Cerebellar nuclear complex (tissue), 1 donor: Measurements from ENCODE around the gene MYRIP.

Experiments
- DNase-seq, 2 experiments: peaks; one replicate each; lab custom pipeline; 2025; lab: John Stamatoyannopoulos, UW

MYRIP gene

DNA sequence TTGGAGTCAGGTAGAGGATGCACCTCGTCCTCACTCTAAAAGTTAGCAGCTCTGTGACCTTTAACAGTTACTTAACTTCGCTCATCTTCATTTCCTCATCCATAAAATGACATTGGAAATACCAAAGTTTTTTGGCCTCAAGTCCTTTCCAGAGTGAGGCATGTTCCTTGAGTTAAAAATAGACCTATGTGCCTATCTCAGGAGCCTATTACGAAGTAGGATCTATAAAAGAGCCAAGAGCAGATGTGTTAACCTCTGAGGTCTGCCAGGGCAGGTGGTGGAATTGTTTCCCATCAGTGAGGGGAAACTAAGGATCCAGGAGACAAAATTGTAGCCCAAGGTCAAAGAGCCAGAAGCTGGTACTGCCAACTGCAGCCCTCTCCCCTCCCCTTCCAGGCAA lies 379.7 kb downstream of the MYRIP start:
- DNase-seq: no peak

GRCh38 chr3:40190056-40190455 lies 380.6 kb downstream of the MYRIP start:
- no peak for DNase-seq

- no peak for DNase-seq
Observed at GRCh38 chr3:40191251-40191650, 381.8 kb downstream of the MYRIP start.

DNA sequence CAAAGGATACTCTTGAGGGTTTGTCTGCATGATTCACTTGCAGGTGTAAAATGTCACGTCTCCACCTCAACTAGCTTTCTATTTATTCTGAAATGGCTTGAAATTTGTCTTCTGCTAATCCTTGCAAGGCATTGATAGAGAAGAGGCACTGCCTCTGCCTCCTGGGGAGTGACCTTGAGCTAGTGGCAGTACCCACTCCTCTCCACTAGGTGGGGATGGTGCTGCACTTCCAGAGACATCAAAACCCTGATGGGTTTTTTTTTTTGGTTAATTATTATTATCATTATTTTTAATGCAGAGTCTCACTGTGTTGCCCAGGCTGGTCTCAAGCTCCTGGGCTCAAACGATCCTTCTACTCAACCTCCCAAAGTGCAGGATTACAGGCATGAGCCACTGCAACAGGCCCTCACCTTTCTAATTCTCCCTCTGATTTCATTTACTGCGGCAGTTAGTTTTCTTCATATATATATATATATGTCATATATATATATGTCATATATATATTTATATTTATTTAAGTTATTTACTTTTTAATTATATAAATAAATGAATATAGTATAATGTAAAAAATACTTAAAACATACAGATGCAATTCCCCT lies 382.5 kb downstream of the MYRIP start:
- peak in 1 of 2 experiments; percentile 45 for DNase-seq

- DNase-seq: no peak
Observed at GRCh38 chr3:40192628-40193027, 383.2 kb downstream of the MYRIP start.

- no peak for DNase-seq
Observed at GRCh38 chr3:40196966-40197365, 387.6 kb downstream of the MYRIP start.

- DNase-seq: no peak
Observed at GRCh38 chr3:40200692-40201316, 391.4 kb downstream of the MYRIP start.

DNA sequence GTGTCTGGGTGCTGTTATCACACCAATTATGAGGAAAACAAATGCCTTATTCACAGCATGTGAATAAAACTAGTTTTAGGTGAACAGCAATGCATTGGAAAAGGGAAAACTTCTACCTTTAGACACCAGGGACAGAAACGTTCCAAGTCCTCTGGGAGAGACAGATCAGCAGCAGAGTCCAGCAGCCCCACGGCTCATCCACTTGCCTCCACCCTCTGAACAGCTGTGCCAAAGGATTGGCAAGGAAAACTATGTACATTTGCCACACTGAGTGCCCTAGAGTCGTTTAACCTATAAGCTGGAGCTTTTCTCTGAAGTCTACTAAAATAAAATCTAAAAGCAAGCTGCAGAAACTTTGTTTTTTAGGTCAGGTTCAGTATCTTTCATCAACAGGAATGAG lies 392.4 kb downstream of the MYRIP start:
- no peak for DNase-seq

GRCh38 chr3:40206522-40206921 lies 397.1 kb downstream of the MYRIP start:
- no peak for DNase-seq

GRCh38 chr3:40207796-40208195 lies 398.4 kb downstream of the MYRIP start:
- DNase-seq: no peak

GRCh38 chr3:40208251-40208650 lies 398.8 kb downstream of the MYRIP start:
- no peak for DNase-seq

GRCh38 chr3:40211579-40211978 lies 402.2 kb downstream of the MYRIP start:
- DNase-seq: no peak

GRCh38 chr3:40213556-40213955 lies 404.1 kb downstream of the MYRIP start:
- no peak for DNase-seq

DNA sequence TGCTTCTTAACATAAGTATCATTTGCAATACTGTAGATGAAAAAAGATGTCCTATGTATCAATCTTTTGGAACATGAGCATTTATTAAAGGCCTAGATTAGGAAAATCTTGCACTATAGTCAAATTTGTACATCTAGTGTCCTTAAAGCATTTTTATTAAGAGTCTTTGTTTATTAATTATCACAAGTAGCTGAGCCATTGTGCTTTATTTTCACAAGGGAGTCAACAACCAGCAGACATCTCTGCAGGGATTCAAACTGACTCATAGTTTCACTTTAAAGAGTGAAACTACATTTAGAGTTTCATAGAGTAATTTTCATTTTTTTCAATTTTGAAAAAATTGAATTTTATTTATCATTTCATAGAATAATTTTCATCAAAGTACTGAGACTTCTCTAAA lies 405.6 kb downstream of the MYRIP start:
- no peak for DNase-seq

GRCh38 chr3:40216471-40216870 lies 407.1 kb downstream of the MYRIP start:
- no peak for DNase-seq

DNA sequence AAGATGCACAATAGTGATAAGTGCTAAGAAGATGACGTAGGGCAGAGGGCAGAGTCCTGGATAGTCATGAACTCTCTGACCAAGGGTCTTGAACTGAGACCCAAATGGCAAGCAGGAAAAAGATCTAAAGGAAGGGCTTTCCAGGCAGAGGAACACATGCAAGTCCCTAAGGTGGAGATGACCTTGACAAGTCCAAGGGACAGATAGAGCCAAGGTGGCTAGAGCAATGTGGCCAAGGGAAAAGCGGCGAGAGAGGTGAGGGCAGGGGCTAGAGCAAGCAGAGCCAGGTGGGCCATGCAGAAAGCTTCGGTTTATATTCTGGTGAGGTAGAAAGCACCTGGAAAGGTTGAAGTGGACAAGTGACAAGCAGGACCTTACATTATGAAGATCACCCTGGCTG lies 414.4 kb downstream of the MYRIP start:
- DNase-seq: no peak

DNA sequence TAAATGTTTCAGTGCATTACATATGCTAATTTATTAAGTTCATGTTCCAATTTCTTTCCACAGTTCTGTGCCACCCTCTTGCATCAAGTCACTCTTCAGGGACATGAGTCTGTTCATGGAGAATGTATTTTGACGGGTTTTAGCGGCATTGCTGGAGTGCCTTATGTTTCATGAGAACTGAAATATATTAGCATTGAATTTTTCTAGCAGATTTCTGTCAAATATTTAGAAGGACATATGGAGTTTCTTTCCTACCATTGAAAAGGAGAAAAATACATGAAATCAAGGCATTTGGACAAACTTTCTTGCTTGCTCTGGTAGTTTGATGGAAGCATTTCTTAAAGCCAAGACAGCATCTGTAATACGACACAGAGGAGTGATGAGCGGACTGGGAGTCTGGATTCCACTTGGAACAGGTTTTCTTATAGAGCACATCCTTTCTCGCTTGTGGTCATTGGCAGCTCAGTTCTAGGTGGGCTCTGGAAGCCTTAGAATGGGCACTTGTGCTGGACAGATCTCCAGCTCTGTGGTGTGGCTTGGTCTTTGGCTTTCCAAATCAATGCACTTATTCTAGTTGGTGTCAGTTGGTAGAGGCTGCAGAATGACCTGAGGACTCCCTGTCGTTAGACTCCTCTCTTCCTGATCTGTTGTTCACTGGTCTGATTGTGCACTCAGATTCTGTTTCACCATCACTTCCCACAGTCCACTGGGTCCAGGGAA lies 415.5 kb downstream of the MYRIP start:
- no peak for DNase-seq

- DNase-seq: no peak
Observed at GRCh38 chr3:40226636-40227035, 417.2 kb downstream of the MYRIP start.

GRCh38 chr3:40228792-40229350 lies 419.5 kb downstream of the MYRIP start:
- DNase-seq: no peak

DNA sequence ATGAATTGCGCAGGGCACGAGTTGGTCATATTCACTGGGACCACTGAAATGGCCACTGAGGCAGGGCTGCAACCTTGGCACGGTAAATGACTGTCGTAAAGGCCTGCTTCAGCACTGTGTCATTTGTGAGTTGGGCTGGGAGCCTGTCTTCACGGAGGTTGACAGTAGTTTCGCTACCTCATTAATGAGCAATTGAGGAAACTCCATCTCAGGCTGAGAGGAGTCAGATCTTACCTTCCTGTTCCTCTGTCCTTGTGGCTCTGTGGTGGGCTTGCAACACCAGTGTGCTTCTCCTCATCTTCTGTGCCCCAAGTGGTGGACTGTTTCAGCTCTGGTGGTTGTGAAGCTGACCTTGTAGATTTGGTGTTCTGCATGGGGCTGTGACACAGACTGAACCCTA lies 420.0 kb downstream of the MYRIP start:
- DNase-seq: no peak

- no peak for DNase-seq
Observed at GRCh38 chr3:40229963-40230362, 420.6 kb downstream of the MYRIP start.

- no peak for DNase-seq
Observed at GRCh38 chr3:40230382-40230781, 421.0 kb downstream of the MYRIP start.

- DNase-seq: no peak
Observed at GRCh38 chr3:40232626-40233025, 423.2 kb downstream of the MYRIP start.
